ENCODE results near the gene SMARCAL1.

GRCh38 chr2:216519154-216519762 lies 107.0 kb downstream of the SMARCAL1 start:
- no peak for TF ChIP-seq POLR2AphosphoS5 (IDR thresholded peaks at IDR 0.05)
- TF ChIP-seq CTCF (IDR thresholded peaks at IDR 0.05) = peak; percentile 63 to 64
